ENCODE measurements around the gene RSPH1.

RSPH1 gene

DNA sequence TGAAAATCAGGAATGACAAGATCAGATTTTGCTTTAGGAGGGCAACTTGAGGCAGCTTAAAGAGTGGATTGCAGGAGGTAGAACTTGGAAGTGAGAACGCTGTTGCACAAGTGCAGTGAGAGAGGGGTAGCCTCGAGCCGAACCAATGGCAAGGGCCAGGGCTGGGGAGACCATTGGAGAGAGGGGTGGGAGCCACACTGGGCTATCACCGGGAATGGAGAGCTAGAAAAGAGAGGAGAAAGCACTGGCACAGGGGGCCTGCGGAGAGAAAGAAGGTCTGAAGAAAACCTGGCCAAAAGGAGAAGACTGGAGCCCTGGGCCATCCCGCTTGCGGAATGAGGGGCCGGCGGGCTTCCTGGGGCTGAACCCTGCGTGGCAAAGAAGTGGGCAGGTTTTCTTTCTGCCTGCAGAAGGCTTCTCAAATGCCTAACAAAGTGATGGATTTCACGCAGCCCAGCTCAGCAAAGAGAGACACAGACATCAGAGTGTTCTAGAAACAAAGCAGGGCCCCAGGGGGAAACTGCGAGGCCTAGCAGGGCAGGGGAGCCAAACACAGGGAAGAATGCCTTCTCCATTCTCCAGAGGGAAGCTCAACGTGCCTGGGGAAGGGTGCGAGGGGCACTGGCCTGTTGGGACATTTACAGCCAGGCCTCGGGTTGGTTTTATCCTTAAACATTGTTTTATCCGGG, 16.5 kb upstream of the RSPH1 start:
- DNase-seq, result no peak

DNA sequence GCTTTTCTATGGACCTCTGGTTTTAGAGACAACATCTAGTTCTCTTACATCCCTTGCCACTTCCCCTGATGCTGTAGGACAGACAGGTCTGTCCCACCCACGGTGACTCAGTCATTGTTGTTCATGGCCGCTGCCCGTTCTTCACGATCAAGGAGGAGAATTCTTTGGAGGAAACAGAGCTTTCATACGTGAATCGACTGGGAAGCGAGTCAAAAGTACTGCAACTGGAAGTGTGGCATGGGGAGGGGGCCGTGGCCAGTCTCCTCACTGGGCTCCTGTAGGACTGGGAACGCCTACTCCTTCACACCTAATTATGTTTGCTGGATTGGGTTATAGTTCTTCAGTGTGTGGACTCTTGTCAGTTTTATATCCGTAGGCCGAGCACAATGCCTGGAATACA, 13.2 kb upstream of the RSPH1 start:
- DNase-seq, result no peak

DNA sequence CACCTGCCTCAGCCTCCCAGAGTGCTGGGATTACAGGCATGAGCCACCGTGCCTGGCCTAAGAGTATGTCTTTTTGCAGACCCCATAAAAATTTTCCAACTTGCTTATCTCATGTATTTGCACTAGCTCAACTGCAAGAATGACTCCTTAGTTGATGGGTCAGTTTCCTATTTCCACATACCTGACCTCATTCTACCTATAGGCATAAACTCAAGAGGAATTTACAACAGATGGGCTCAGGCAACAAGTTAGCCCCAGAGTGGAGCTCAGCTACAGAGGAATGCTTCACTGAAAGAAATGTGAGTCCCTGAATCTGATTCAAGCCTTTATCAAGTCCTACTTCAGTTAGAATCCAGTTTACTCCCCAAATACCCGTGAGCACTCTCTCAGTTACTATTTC, 12.3 kb upstream of the RSPH1 start:
- no peak for DNase-seq

DNA sequence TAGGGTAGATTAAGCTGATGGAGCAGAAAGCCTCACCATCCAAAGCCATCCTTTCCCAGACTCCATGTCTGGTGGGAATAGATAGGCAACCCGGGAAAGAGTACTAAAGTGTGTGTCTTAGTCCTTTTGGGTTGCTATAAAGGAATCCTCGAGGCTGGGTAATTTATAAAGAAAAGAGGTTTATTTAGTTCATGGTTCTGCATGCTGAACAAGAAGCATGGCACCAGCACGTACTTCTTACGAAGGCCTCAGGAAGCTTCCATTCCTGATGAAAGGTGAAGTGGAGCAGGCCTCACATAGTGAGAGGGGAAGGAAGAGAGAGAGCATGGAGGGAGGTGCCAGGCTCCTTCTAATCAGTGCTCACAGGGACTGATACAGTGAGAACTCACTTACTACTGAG, 11.4 kb upstream of the RSPH1 start:
- no peak for DNase-seq

DNA sequence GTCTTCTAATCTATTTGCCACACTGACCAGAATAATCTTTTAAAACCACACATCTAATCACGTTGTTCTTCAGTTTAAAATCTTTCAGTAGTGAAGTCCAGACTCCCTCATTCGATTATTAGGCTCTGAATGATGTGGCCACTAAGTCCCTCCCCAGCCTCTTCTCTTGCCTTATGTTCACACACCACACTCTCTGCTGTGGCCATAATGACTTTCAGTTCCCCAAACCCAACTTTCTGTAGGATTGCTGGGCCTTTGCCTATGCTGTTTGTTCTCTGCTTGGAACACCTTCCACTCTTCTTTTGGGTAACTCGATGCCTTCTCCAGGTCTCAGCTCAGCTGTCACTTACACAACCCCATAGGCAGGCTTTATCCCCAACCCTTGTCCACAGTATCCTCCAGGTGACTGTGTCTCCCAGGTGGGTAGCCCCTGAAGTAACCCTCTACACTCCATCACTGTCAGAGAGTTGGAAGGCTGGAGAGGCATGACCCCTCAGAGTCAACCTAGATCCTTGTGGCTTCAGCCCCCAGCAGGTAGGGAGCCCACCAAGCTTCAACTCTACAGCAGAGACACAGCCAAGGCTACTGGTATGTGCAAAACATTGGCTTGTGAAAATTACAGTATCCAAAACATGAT, 9.2 kb upstream of the RSPH1 start:
- DNase-seq, result no peak

DNA sequence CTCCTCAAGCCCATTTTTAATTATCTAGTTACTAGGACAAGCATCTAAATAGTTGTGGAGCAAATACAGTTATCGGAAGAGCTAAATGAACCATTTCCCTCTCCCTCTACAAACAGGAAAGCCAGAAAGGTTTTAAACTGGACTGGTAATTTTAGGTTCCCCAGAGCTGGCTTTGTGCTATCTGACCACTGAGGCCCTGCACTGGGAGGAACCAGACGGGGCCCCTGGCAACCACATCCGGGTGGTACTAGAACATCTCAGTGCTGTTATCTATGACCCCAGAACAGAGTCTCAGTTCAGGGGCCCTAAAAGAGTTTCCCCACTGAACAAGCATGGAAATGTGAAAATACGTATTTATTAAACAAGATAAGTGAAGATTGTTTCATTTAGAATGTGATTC, 7.7 kb upstream of the RSPH1 start:
- DNase-seq, result no peak

DNA sequence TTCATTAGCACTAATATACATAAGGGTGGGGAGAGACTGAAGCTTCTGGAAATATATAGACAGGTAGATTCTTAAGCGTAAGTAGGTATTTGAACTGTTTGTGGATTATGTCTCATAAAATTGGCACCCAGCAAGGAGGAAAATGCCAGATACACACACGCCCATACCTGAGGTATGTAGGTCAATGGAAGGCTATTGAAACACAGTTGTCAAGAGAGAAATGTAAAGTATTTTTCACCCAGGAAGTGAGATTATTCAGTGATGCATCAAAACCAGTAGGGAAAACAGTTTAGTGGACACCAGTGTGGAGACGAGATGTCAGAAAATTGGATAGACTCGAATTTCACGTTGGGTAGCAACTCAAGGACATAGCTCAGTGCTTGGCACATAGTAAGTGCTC, 4.7 kb upstream of the RSPH1 start:
- no peak for DNase-seq

DNA sequence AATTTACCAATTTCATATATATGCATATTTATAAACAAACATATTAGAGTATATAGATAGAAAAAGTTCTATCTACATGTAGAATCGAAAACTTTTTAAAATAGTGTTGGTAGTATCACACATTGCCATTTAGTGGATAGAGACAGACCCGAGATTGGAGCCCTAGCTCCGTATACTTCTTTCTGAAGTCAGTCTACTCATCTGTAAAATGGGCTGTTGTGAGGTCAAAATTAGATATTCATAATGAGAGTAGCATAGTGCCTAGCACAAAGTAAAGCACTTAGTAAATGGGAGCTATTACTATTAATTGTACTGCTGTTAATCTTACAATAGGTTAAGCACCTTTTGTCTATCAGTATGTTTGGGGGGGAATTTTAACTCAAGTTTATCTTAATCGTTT, 4.2 kb upstream of the RSPH1 start:
- DNase-seq, result no peak

DNA sequence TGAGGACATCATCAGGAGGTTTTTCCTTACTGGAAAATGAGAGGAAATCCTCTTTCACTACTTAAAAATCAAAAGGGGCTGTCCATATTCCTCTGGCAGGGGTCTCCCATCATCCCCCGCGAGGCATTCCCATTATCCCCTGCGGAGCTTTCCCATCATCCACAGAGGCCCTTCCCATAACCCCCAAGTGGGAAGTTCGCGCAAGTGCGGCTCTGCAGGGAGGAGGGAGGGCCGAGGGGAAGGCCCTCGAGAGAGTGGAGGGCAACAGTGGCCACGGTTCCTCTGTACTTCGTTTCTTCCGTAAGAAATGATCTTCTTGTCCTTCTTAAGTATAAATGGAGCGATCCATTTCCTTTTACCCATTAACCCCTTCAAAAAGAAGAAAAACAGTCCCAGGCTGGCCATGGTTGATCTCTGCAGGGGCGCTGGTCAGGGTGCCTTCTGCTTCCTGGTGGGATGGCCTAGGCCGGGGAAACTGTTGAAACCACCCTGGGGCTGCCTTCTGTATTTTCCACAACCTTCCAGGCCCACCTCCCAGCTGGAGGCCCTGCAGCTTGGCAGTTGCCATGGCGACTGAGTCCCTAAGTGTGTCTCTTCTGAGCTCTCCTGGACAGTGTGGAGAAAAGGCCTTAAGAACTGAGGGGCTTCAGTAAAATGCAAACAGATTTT, 3.6 kb upstream of the RSPH1 start:
- no peak for DNase-seq

DNA sequence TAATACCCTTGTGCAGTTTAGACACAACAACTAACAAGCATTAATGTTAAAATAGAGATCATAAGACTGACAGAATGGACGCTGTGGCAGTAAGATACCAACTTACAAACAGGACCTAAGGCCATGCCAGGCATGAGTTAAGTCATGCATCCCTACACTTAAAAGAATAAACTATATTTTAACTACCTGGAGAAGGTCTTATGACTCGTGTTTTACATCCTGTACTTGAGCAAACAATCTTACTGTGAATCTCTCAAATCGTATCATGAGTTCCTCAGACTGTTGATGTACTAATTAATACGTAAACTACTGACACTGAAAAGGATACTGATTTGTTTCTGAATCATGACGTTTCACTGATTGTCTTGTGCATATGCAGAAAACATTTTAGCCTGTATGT, 2.0 kb upstream of the RSPH1 start:
- DNase-seq, result no peak

DNA sequence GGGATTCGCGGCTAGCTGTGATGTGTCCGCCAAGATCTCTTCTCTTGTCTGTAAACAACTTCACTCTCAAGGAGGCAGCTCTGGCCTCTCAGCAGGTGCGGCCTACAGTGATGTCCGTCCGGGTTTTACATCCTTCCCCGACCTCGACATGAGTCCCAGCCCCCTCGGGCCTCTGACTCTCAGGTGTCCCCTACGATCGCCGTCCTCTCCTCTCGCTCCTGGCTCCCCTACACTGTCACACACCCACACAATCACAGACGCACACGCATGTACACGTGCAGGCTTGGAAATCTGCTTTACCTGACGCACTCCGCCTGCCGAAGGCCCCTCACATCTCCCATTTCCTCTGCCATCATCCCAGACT, 797 bp upstream of the RSPH1 start:
- no peak for DNase-seq

DNA sequence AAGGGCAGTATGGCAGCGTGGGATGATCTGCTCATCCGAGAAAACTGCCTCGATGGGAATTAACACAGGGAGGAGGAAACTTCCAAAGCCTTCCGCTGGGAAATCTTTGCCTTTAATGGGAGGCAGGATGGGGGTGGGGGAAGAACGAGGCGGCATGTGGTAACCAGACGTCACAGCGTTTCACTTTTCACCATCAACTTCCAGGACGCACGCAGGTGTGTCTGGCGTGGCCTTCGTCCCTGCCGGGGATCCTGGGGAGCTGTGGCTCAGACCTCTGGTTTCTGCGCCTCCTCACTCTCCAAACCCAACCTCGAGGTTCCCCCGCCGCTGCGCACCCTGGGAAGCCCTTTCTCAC, 282 bp downstream of the RSPH1 start:
- no peak for DNase-seq

DNA sequence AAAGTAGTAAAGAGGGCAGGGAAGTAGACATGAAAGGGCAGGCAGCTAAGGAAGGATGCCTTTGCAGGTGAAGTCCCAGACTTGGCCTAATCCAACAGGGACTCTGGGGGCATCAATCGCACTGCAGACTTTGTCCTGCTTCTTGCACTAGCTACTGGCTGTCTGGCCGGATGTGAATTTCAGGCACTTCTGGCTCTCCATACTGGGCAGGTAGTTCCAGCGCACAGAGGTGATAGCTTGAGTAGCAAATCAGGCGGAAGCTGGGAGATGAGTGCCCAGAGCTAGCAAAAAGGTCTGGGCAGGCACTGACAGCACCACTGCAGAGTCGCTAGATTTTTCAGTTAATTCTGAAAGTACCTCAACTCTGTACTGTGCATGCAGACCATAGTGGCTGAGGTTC, 997 bp downstream of the RSPH1 start:
- DNase-seq, result no peak

DNA sequence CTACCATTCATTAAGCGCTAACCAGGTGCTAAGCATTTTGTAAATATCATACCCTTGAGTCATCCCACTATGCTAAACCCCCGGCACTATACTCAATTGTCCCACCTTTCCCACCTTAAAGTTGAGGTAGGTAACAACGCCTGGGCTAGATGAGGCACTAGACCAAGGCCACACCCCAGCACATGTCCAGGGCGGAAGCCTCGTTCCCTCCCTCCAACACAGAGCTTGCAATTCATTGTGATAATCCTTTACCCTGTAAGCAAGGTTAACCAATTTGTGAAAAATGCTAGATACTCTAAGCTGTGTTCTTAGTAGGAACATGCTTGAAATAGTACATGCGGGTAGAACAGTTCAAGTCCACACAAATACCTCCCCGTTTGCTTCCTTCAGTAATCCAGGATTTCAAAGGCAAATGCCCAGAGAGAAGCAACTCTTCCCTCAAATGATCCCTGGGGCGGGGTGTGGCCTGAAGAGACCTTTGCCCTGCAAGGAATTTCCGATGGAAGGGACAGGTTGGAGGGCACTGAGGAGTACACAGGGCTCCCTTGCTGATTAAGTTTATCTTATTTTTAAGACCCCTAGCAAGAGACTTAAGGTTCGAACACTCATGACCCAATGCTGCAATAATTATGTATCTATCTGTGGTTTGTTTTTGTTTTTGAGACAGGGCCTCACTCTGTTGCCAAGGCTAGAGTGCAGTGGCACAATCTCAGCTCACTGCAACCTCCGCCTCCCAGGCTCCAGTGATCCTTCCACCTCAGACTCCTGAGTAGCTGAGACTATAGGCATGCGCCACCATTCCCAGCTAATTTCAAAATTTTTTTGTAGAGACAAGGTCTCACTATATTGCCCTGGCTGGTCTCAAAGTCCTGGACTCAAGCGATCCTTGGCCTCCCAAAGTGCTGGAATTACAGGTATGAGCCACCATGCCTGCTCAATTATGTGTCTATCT, 2.6 kb downstream of the RSPH1 start:
- DNase-seq, result no peak

DNA sequence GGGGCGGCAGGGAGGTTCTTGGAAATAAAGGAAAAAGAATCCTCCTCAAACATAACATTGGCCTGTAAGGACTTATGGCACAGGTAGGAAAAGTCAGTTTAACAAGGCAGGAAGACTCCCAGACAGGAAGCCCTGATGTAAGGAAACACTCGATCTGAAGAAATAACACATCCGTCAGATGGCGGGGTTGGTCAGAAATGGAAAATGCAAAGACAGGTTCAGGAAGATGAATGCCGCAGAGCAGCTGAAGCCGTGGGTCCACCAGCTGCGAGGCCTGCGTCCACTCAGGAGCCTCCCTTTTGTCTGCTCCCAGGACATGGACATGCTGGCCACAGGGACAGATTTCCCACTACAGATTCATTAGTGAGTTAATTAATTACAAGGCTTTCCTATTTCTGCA, 3.8 kb downstream of the RSPH1 start:
- no peak for DNase-seq

DNA sequence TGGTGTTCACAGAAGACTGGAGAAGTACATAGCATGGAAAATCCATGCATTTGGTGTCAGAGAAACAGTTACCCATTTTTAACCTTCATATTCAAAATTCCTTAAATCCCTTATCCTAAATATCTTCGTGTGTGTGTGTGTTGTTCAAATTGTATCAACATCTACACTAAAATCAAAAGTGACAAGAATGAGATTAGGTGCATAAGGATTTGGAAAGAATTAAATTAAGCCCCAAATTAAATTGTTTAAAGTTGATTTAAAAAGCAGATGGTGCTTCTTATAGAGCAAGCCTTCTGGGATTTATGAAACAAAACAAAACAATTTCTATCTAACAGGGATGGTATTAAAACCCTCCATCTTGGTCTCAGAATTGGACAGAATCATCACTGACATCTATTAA, 4.7 kb downstream of the RSPH1 start:
- no peak for DNase-seq

DNA sequence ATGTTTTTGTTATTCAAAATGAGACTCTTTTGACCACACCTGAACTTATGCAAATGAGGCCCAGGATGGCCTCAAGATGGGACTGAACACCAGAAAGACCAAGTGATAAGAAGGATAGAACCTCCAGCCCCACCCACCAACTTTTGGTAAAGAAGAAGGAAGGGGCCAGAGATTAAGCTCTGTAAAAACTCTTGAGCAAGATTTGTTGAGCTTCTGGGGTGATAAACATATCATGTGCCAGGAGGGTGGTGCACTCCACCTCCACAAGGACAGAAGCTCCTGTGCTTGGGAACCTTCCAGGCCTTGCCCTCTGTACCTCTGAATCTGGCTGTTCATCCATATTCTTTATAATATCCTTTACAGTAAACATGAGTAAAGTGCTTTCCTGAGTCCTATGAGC, 5.3 kb downstream of the RSPH1 start:
- no peak for DNase-seq

DNA sequence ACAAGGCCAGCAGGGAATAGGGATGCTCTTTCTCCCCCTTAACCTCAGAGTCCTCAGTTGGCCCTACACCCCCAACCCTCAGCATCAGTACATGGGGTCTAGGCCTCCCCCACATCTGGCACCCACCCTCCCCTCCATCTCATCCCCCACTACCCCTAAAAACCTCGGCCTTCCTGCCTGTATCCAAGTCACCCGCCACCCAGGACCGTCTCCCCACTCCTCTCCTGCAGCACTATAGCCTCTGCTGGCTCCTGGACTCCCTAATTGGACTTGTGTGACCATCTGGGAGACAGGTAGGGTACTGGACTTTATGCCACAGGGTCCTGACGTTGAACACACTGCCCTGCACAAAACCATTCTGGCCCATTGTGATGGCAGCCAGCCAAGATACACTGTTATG, 6.0 kb downstream of the RSPH1 start:
- DNase-seq, result no peak

DNA sequence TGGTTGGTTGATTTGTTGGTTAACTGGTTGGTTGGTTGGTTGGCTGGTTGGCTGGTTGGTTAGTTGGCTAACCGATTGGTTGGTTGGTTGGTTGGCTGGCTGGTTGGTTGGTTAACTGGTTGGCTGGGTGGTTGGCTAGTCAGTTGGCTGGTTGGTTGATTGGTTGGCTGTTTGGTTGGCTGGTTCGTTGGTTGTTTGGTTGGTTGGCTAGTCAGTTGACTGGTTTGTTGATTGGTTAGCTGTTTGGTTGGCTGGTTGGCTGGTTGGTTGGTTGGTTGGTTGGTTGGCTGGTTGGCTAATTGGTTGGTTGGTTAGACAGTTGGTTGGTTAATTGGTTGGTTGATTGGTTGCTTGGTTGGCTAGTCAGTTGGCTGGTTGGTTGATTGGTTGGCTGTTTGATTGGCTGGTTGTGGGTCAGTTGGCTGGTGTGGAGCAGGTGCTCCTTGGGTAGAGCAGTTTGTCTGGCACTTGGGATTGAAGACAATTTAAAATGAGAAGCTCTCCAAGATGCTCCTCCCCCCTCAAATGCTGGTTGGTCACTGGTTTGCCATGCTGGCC, 6.9 kb downstream of the RSPH1 start:
- DNase-seq, result no peak

DNA sequence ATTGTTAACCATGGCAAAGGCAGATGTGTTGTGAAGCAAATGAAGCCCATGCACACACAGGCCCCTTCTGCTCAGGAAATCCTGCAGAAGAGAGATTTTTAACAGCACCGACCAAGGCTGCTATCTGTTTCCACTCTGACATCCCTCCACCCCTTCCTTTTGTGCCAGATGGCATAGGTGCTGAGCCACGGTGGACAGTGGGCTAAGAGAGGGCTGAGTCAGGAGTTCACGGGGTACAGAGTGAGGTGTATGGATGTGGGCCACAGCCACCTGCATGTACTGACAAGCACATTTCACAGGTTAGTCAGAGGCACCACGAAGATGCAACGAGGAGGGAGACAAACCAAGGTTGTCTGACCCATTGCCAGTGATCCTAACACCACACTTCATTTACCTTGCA, 9.5 kb downstream of the RSPH1 start:
- no peak for DNase-seq

DNA sequence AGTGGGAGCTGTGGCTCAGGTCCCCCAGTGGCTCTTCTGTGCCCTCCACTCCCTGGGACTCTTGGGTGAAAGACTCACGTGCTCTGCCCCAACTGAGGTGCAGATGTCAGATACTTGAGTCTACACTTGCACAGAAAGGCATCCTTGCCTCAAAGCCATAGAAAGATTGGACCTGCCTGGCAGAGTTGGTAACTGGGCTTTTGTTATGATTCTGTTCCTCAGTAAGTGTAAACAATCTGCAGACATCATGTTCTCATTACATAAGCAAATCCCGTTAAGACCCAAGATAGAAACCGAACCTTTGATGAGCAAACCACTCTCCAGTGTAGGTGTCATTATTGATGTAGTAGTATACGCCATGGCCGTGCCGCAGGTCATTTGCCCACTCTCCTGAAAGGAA, 10.0 kb downstream of the RSPH1 start:
- no peak for DNase-seq

DNA sequence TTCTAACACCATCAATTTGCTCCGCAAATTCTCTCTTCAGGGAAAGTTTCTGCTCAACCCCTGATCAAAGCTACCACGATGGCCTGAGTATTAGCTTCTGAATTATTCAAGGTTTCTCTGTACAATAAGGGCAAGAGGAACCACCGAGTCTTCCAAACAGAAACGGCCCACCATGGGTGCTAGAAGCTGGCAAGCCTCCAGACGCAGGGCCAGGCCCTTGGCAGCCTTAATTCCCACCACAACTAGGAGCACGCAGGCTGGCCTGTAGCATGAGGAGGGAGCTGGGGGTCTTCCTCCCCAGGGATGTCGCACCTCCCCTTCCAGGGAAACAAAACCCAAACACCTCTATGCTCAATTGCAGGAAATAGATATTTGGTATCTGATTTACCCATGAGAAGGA, 11.1 kb downstream of the RSPH1 start:
- no peak for DNase-seq

DNA sequence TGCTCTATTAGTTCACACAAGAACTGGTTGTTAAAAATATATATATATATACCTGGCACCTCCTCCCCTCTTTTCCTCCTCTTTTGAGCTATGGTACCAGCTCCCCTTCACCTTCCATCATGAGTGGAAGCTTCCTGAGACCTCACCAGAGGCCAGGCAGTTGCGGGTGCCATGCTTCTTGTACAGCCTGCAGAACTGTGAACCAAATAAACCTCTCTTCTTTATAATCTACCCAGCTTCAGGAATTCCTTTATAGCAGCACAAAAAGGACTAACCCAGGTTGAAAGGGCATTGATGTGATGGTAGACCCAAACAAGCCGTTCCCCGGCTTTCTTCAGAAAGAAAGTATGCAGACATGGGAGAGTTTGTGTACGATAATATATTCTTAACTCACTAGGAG, 14.9 kb downstream of the RSPH1 start:
- no peak for DNase-seq
